IMR-90 (cell line): Measurements from ENCODE around the gene IL22RA2. TPM values are rescaled to one million over a fixed set of nuclear protein-coding genes. Genes with fewer than 3 reads are reported as not detected.

ENCODE experiments used
- ATAC-seq: fragments of 200-7000 bp; cut with Tn5 transposase; 2 replicates; pipeline ENCODE4 v1.9.1; 2020; ENCODE audit warnings: low read depth, mild to moderate bottlenecking, moderate library complexity
- BruUV-seq: library from RNA; stranded (reverse); fragments of 400-500 nt; replicated peaks from 2 replicates; lab custom pipeline; 2021; lab: Mats Ljungman, UMichigan
- CTCF ChIA-PET: fragments of 300-600 bp; formaldehyde crosslinking; extraction: SDS; loops from one replicate; lab custom pipeline; 2021; ENCODE audit warnings: antibody characterized with exemption; lab: Yijun Ruan, JAX
- POLR2A ChIA-PET: fragments of 300-600 bp; sonication (Branson Sonifier 250); formaldehyde crosslinking; loops from one replicate; lab custom pipeline; 2022; ENCODE audit warnings: antibody characterized with exemption; ENCODE audit not compliant: unreplicated experiment; lab: Charles Lee
- DNase-seq: peaks from one replicate; pipeline ENCODE4 v3.0.0; 2013
- H2AFZ ChIP-seq: replicated peaks from 2 replicates; pipeline ENCODE3; 2013; ENCODE audit warnings: low read length, mild to moderate bottlenecking; ENCODE audit not compliant: poor library complexity
- H2AK5ac ChIP-seq: 2 replicates; pipeline ENCODE4 v1.6.1; 2013; ENCODE audit warnings: low read depth, low read length, inconsistent platforms
- H2AK9ac ChIP-seq: replicated peaks from 2 replicates; pipeline ENCODE3; 2013; ENCODE audit warnings: mild to moderate bottlenecking, low read depth, low read length, moderate library complexity; ENCODE audit not compliant: poor library complexity
- H2BK120ac ChIP-seq: 2 replicates; pipeline ENCODE4 v1.6.1; 2013; ENCODE audit warnings: low read depth, low read length, inconsistent platforms
- H2BK15ac ChIP-seq: 3 replicates; pipeline ENCODE4 v1.6.1; 2013; ENCODE audit warnings: low read depth, low read length, inconsistent platforms
- H2BK20ac ChIP-seq: 2 replicates; pipeline ENCODE4 v1.6.1; 2013; ENCODE audit warnings: low read depth, mild to moderate bottlenecking, inconsistent platforms, low read length, moderate library complexity
- H2BK5ac ChIP-seq: 2 replicates; pipeline ENCODE4 v1.6.1; 2013; ENCODE audit warnings: mild to moderate bottlenecking, low read depth, low read length, inconsistent platforms; ENCODE audit not compliant: poor library complexity, severe bottlenecking
- H3K14ac ChIP-seq: replicated peaks from 2 replicates; pipeline ENCODE4 v1.6.1; 2013; ENCODE audit warnings: low read depth, low read length, inconsistent platforms
- H3K18ac ChIP-seq: 2 replicates; pipeline ENCODE4 v1.6.1; 2013; ENCODE audit warnings: low read depth, low read length, control low read depth
- H3K23ac ChIP-seq: 2 replicates; pipeline ENCODE4 v1.6.1; 2013; ENCODE audit warnings: low read depth, low read length, inconsistent platforms
- H3K27ac ChIP-seq: 2 replicates; pipeline ENCODE4 v1.5.1; 2013; ENCODE audit warnings: mild to moderate bottlenecking, control low read depth, low read length; ENCODE audit not compliant: insufficient read depth
- H3K27me3 ChIP-seq: 2 replicates; pipeline ENCODE4 v1.6.1; 2013; ENCODE audit warnings: low read length; ENCODE audit not compliant: control insufficient read depth, insufficient read depth
- H3K36me3 ChIP-seq: 2 replicates; pipeline ENCODE4 v1.6.1; 2013; ENCODE audit warnings: low read length, mixed read lengths; ENCODE audit not compliant: control insufficient read depth, insufficient read depth
- H3K4ac ChIP-seq: 2 replicates; pipeline ENCODE4 v1.6.1; 2013; ENCODE audit warnings: low read depth, low read length, inconsistent platforms
- H3K4me1 ChIP-seq: 2 replicates; pipeline ENCODE4 v1.6.1; 2013; ENCODE audit warnings: low read length, mixed read lengths; ENCODE audit not compliant: control insufficient read depth, insufficient read depth
- H3K4me2 ChIP-seq: 2 replicates; pipeline ENCODE4 v1.6.1; 2013; ENCODE audit warnings: low read depth, mild to moderate bottlenecking, control low read depth, low read length, moderate library complexity
- H3K4me3 ChIP-seq: 2 replicates; pipeline ENCODE4 v1.5.1; 2013; ENCODE audit warnings: low read depth, mild to moderate bottlenecking, control low read depth, low read length, moderate library complexity; ENCODE audit not compliant: insufficient read depth
- H3K56ac ChIP-seq: 2 replicates; pipeline ENCODE4 v1.6.1; 2013; ENCODE audit warnings: low read length, inconsistent platforms; ENCODE audit not compliant: insufficient read depth; ENCODE audit errors: extremely low read depth
- H3K79me1 ChIP-seq, 2 experiments: 2 replicates each; pipeline ENCODE4 v1.6.1; 2013; ENCODE audit warnings: low read length in 2 of 2, inconsistent platforms in 1 of 2, low read depth in 1 of 2
- H3K9ac ChIP-seq: 2 replicates; pipeline ENCODE4 v1.6.1; 2013; ENCODE audit warnings: low read depth, low read length, control low read depth
- H3K9me1 ChIP-seq: 2 replicates; pipeline ENCODE4 v1.6.1; 2013; ENCODE audit warnings: low read length, inconsistent platforms; ENCODE audit not compliant: insufficient read depth
- H3K9me3 ChIP-seq: 2 replicates; pipeline ENCODE4 v1.6.1; 2013; ENCODE audit warnings: low read length; ENCODE audit not compliant: control insufficient read depth, insufficient read depth
- H4K20me1 ChIP-seq: 2 replicates; pipeline ENCODE4 v1.6.1; 2013; ENCODE audit warnings: low read length, inconsistent platforms; ENCODE audit not compliant: insufficient read depth
- H4K5ac ChIP-seq: 2 replicates; pipeline ENCODE4 v1.6.1; 2013; ENCODE audit warnings: mild to moderate bottlenecking, low read depth, low read length, control low read depth
- H4K8ac ChIP-seq, 2 experiments: 2 replicates each; pipeline ENCODE4 v1.6.1; 2013; ENCODE audit warnings: low read depth in 2 of 2, low read length in 2 of 2, control low read depth in 1 of 2, inconsistent platforms in 1 of 2
- H4K91ac ChIP-seq: 2 replicates; pipeline ENCODE4 v1.6.1; 2013; ENCODE audit warnings: low read depth, low read length, inconsistent platforms; ENCODE audit not compliant: insufficient read depth
- BHLHE40 ChIP-seq: fragments of 150-350 bp; IDR thresholded peaks from 2 replicates; pipeline ENCODE4 v1.6.1; 2016; ENCODE audit warnings: mild to moderate bottlenecking, low read depth, low read length
- CEBPB ChIP-seq: IDR thresholded peaks from 2 replicates; pipeline ENCODE4 v1.6.1; 2012; ENCODE audit warnings: low read depth, low read length, improper control_type of control experiment
- CHD1 ChIP-seq: IDR thresholded peaks from 2 replicates; pipeline ENCODE4 v1.6.1; 2012; ENCODE audit warnings: low read depth, low read length, improper control_type of control experiment
- ELK1 ChIP-seq: fragments of 150-350 bp; IDR thresholded peaks from 2 replicates; pipeline ENCODE4 v1.6.1; 2016; ENCODE audit warnings: low read depth, mild to moderate bottlenecking, low read length, moderate library complexity, borderline replicate concordance
- FOS ChIP-seq: fragments of 150-350 bp; IDR thresholded peaks from 2 replicates; pipeline ENCODE4 v1.6.1; 2016; ENCODE audit warnings: low read depth, low read length
- MAFK ChIP-seq: IDR thresholded peaks from 2 replicates; pipeline ENCODE4 v1.6.1; 2012; ENCODE audit warnings: low read depth, low read length, improper control_type of control experiment
- MXI1 ChIP-seq: IDR thresholded peaks from 2 replicates; pipeline ENCODE4 v1.6.1; 2012; ENCODE audit warnings: low read depth, mild to moderate bottlenecking, low read length, moderate library complexity, borderline replicate concordance
- NFE2L2 ChIP-seq: fragments of 150-350 bp; IDR thresholded peaks from 2 replicates; pipeline ENCODE4 v1.6.1; 2016; ENCODE audit warnings: low read depth, mild to moderate bottlenecking, low read length
- POLR2A ChIP-seq: IDR thresholded peaks from 2 replicates; pipeline ENCODE4 v1.6.1; 2012; ENCODE audit warnings: mild to moderate bottlenecking, low read depth, low read length
- RCOR1 ChIP-seq: IDR thresholded peaks from 2 replicates; pipeline ENCODE4 v1.6.1; 2012; ENCODE audit warnings: mild to moderate bottlenecking, low read length, improper control_type of control experiment; ENCODE audit not compliant: insufficient replicate concordance
- RFX5 ChIP-seq: IDR thresholded peaks from 2 replicates; pipeline ENCODE4 v1.8.0; 2012; ENCODE audit warnings: low read depth, mild to moderate bottlenecking, low read length, moderate library complexity
- SMC3 ChIP-seq: fragments of 150-350 bp; IDR thresholded peaks from 2 replicates; pipeline ENCODE4 v1.6.1; 2016; ENCODE audit warnings: low read depth, mild to moderate bottlenecking, antibody characterized with exemption, low read length, moderate library complexity
- WGBS, 2 experiments: methylation state at CpG; one replicate each; pipeline versions ENCODE4 v1.1.5 to v1.1.7; 2013; ENCODE audit warnings: missing lambda C conversion rate in 2 of 2; ENCODE audit not compliant: insufficient read length in 1 of 2; ENCODE audit errors: extremely low coverage in 2 of 2; 5-methylcytosine and 5-hydroxymethylcytosine counted together
- dilution Hi-C: fragments of 300-500 bp; cut with HindIII; formaldehyde crosslinking; loops from one replicate; pipeline ENCODE4 v1.14.3; 2018; ENCODE audit warnings: low sequenced_read_pairs; ENCODE audit not compliant: unreplicated experiment
- in situ Hi-C: fragments of 300-500 bp; cut with MboI; formaldehyde crosslinking; loops from 3 replicates; pipeline ENCODE4 v1.14.3; 2019; ENCODE audit warnings: low sequenced_read_pairs, inconsistent platforms, mixed read lengths
- intact Hi-C: fragments of 100-400 bp; cut with micrococcal nuclease; formaldehyde crosslinking; loops from 2 replicates; pipeline ENCODE4 v1.10.0; 2022
- polyA plus RNA-seq, 3 experiments: library from polyadenylated mRNA; depleted of rRNA; stranded (reverse); fragments of >200 nt; gene quantifications; 2 replicates each; pipeline ENCODE4 v1.2.3, GENCODE V29; 2012; ENCODE audit warnings: low replicate concordance in 1 of 3
- total RNA-seq: library from RNA; depleted of rRNA; stranded (reverse); fragments of >200 nt; gene quantifications from 2 replicates; pipeline ENCODE4 v1.2.3, GENCODE V29; 2012

The IL22RA2 gene
- total and polyA plus RNA-seq, 2 of the 4 experiments (the other 2 are of a cell fraction), result not detected

GRCh38 chr6:137218473-137218916 lies 45.1 kb upstream of the IL22RA2 start:
- ChIA-PET CTCF (no interaction called here), POLR2A (no interaction called here)
- DNase-seq, result peak; percentile 52
- H2AK9ac ChIP-seq, result peak overlapping the region; percentile 82
- H3K14ac ChIP-seq, result peak overlapping the region; percentile 79
- peak; percentile 37; the same call in 1 of the 2 replicates for TF ChIP-seq CEBPB
- no peak for TF ChIP-seq MAFK
- no peak for TF ChIP-seq RFX5
- peak; percentile 28; the same call in 1 of the 2 replicates for TF ChIP-seq CHD1
- no peak for TF ChIP-seq MXI1
- no peak for TF ChIP-seq RCOR1
- 0 out of 2 replicates have a peak, but pooled peaks have one; percentile 2 for TF ChIP-seq FOS
- TF ChIP-seq NFE2L2, result no peak
- TF ChIP-seq POLR2A, result no peak
- TF ChIP-seq ELK1, result no peak
- TF ChIP-seq BHLHE40, result no peak
- no peak for TF ChIP-seq SMC3
- dilution Hi-C loops, result no loop called here
- no peak overlapping the region for H2BK120ac ChIP-seq
- peaks cover 6% of the 10 kb centered on the region for H3K9me1 ChIP-seq
- H3K23ac ChIP-seq, result peak overlapping the region; percentile 57
- intact Hi-C loops, result no loop called here
- H3K4me3 ChIP-seq, result peak overlapping the region; percentile 96
- H3K36me3 ChIP-seq, result no peaks in the 10 kb centered on the region
- H3K9me3 ChIP-seq, result no peaks in the 10 kb centered on the region
- H3K56ac ChIP-seq, result peak overlapping the region; percentile 75; the same call in 1 of the 2 replicates
- peak overlapping the region; percentile 99 for H3K27ac ChIP-seq
- H4K8ac ChIP-seq, result peak overlapping the region; percentile 92 to 98; a peak in 3 of 4 replicates
- peak overlapping the region; percentile 15; the same call in 1 of the 3 replicates for H2BK15ac ChIP-seq
- H4K91ac ChIP-seq, result peak overlapping the region; percentile 29
- H2BK5ac ChIP-seq, result peak overlapping the region; percentile 95
- H3K9ac ChIP-seq, result peak overlapping the region; percentile 99
- WGBS, 2 experiments, result no CpG with 5 or more reads among the region's 13 CpGs
- peak overlapping the region; percentile 69 for H3K4ac ChIP-seq
- peak; percentile 30 for ATAC-seq
- H2AFZ ChIP-seq, result peak overlapping the region; percentile 100
- in situ Hi-C loops, result no loop called here
- H4K20me1 ChIP-seq, result peaks cover 27% of the 10 kb centered on the region
- no peaks in the 10 kb centered on the region for H3K27me3 ChIP-seq
- peak overlapping the region; percentile 6; the same call in 1 of the 2 replicates for H4K5ac ChIP-seq
- H2BK20ac ChIP-seq, result no peak overlapping the region
- peaks cover 5% of the 10 kb centered on the region for H3K4me1 ChIP-seq
- H3K4me2 ChIP-seq, result peak overlapping the region; percentile 92
- H3K18ac ChIP-seq, result peak overlapping the region; percentile 15
- peak overlapping the region; percentile 45; the same call in 1 of the 2 replicates for H2AK5ac ChIP-seq
- no TSS peak for BruUV-seq
- peaks cover 19 to 38% of the 10 kb centered on the region in 2 experiments; a peak in 3 of 4 replicates for H3K79me1 ChIP-seq
